ENCODE measurements around the gene IL12RB2.

DNA sequence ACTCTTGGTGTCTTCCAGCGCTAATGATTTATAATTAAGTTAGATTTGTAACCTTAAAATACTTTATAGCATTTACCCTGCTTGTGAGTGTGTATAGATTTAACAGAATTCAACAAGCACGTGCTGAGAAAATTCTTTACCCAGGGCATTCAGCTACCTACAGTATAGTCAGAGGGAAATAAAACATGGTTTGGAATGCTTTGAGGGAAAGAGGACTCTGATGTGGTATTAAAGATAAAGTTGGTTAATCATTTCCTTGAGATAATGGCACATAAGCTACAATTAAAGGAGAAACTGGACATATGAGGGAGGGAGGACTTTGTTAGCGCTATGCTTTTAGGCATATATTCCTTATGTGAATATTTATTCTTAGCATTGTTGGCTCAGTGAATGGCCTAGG, 26.4 kb upstream of the IL12RB2 start:
- TF ChIP-seq ZNF777 (CRISPR knock-in tag; IDR thresholded peaks at IDR 0.05) (no peak), ETV5 (CRISPR knock-in tag; IDR thresholded peaks at IDR 0.05; ENCODE audit: borderline replicate concordance) (no peak), CAMTA2 (CRISPR knock-in tag; IDR thresholded peaks at IDR 0.05; ENCODE audit: borderline replicate concordance) (no peak), ATM (IDR thresholded peaks at IDR 0.05; ENCODE audit: borderline replicate concordance) (no peak), HCFC1 (IDR thresholded peaks at IDR 0.05; ENCODE audit: low read depth, low read length) (no peak), POLR2A (IDR thresholded peaks at IDR 0.05; ENCODE audit: insufficient read depth in 1 of 2, low read depth in 2 of 2, low read length in 2 of 2) (no peak), ZNF34 (CRISPR knock-in tag; IDR thresholded peaks at IDR 0.05; ENCODE audit: borderline replicate concordance) (no peak), EP300 (IDR thresholded peaks at IDR 0.05; ENCODE audit: low read depth in 2 of 2, low read length in 2 of 2) (no peak), EP300 (CRISPR knock-in tag; IDR thresholded peaks at IDR 0.05; ENCODE audit: borderline replicate concordance) (no peak), ZFP36 (IDR thresholded peaks at IDR 0.05; ENCODE audit: borderline replicate concordance, low read depth, low read length, partially characterized antibody) (no peak), ZNF143 (CRISPR knock-in tag; IDR thresholded peaks at IDR 0.05) (no peak), E2F1 (CRISPR knock-in tag; IDR thresholded peaks at IDR 0.05) (no peak)
- TF ChIP-seq, protein P1, sequence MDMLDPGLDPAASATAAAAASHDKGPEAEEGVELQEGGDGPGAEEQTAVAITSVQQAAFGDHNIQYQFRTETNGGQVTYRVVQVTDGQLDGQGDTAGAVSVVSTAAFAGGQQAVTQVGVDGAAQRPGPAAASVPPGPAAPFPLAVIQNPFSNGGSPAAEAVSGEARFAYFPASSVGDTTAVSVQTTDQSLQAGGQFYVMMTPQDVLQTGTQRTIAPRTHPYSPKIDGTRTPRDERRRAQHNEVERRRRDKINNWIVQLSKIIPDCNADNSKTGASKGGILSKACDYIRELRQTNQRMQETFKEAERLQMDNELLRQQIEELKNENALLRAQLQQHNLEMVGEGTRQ (IDR thresholded peaks at IDR 0.05; ENCODE audit: low read depth, low read length): no peak
- TF ChIP-seq, protein P1 (CRISPR knock-in tag; IDR thresholded peaks at IDR 0.05; ENCODE audit: borderline replicate concordance): no peak
- TF ChIP-seq, protein P2, sequence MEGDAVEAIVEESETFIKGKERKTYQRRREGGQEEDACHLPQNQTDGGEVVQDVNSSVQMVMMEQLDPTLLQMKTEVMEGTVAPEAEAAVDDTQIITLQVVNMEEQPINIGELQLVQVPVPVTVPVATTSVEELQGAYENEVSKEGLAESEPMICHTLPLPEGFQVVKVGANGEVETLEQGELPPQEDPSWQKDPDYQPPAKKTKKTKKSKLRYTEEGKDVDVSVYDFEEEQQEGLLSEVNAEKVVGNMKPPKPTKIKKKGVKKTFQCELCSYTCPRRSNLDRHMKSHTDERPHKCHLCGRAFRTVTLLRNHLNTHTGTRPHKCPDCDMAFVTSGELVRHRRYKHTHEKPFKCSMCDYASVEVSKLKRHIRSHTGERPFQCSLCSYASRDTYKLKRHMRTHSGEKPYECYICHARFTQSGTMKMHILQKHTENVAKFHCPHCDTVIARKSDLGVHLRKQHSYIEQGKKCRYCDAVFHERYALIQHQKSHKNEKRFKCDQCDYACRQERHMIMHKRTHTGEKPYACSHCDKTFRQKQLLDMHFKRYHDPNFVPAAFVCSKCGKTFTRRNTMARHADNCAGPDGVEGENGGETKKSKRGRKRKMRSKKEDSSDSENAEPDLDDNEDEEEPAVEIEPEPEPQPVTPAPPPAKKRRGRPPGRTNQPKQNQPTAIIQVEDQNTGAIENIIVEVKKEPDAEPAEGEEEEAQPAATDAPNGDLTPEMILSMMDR (CRISPR knock-in tag; IDR thresholded peaks at IDR 0.05): no peak
